SH-SY5Y (cell line): ENCODE data around the gene KCNJ16.

Experiments used
- GATA2 ChIP-seq: IDR thresholded peaks from 2 replicates; pipeline ENCODE4 v1.6.1; 2011; ENCODE audit warnings: mild to moderate bottlenecking, low read depth, low read length
- GATA3 ChIP-seq: IDR thresholded peaks from 2 replicates; pipeline ENCODE4 v1.6.1; 2011; ENCODE audit warnings: low read depth, mild to moderate bottlenecking, low read length, moderate library complexity

- TF ChIP-seq GATA3, result no peak
- no peak for TF ChIP-seq GATA2
These were observed 21.8 kb downstream of the KCNJ16 start for GRCh38 chr17:70096861-70097260.
